ENCODE data around the gene IGFL2.

DNA sequence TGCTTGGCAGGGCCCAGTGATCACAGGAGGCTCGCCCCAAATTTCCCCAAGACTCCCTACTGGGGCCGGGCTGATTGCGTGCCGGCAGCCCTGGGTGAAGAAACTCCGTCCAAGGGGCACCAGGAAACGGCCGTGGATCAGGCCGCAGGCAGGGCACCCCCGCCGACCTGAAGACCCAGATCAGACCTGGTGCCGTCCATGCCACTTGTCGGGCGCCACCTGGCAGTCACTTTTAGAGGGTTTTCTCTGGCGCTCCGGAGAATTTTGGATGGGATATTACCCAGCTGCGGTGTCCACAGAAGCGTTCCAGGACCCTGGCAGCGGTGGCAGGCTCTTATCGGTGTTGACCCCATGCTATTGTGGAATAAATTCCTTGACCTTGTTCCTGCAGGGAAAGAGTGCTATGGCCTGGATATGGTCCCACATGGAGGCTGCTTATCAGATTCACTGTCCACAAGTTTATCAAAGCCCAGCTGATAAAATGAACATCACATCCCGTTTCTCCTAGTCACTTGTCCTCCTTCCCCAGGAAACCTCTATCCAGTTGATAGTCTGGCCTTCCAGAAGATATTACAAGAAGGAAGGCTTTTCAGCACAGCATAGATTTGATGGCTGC is 38.2 kb downstream of the IGFL2 start:
- no peak for TF ChIP-seq SUZ12 (IDR thresholded peaks at IDR 0.05; ENCODE audit: extremely low read depth, insufficient read depth, insufficient read length)
- no peak for TF ChIP-seq YY1 (IDR thresholded peaks at IDR 0.05; ENCODE audit: insufficient read depth, insufficient read length)

Data from NT2/D1 (cell line).